Activated T-cell treated with anti-CD3 and anti-CD28 coated beads, Interleukin-2, amount 50 U/mL, for 72 hours (primary cell): ENCODE measurements around the gene DLGAP1. TPM values are rescaled to one million over a fixed set of nuclear protein-coding genes. Genes with fewer than 3 reads are reported as not detected.
"Not testable (repeated sequence)": the region's sequence is repeated elsewhere in the genome, so short reads cannot be mapped to it uniquely, and the experiment has no call there.

Experiments used
- ATAC-seq, 2 donors: fragments of 150-1000 bp; cut with Tn5 transposase; replicated peaks in 1 of 2; 2 replicates each; pipeline ENCODE4 v1.10.0; 2021; ENCODE audit warnings: moderate library complexity in 2 of 2, mild to moderate bottlenecking in 1 of 2
- DNase-seq, 2 donors: peaks; one replicate each; pipeline ENCODE4 v3.0.0; 2021 to 2022; ENCODE audit warnings: mixed read lengths in 1 of 2
- H3K27ac Mint-ChIP-seq: one replicate; pipeline ENCODE4 v1.8.0; 2022; ENCODE audit warnings: mild to moderate bottlenecking, moderate library complexity, mixed read lengths
- H3K27me3 Mint-ChIP-seq: one replicate; pipeline ENCODE4 v1.8.0; 2022; ENCODE audit warnings: low read depth, mixed read lengths
- H3K36me3 Mint-ChIP-seq, 2 donors: one replicate each; pipeline ENCODE4 v1.8.0; 2022; ENCODE audit warnings: mixed read lengths in 2 of 2, mild to moderate bottlenecking in 1 of 2; ENCODE audit not compliant: insufficient read depth in 2 of 2
- H3K4me1 Mint-ChIP-seq: one replicate; pipeline ENCODE4 v1.8.0; 2022; ENCODE audit warnings: low read depth, mixed read lengths
- H3K4me3 Mint-ChIP-seq, 2 donors: one replicate each; pipeline ENCODE4 v1.8.0; 2022; ENCODE audit warnings: mild to moderate bottlenecking in 2 of 2, mixed read lengths in 2 of 2, moderate library complexity in 2 of 2
- H3K9me3 Mint-ChIP-seq, 2 donors: one replicate each; pipeline ENCODE4 v1.8.0; 2022; ENCODE audit warnings: mixed read lengths in 2 of 2
- total RNA-seq, 2 donors: library from RNA; stranded (reverse); gene quantifications; one replicate each; pipeline ENCODE4 v1.2.3, GENCODE V29; 2022

Gene DLGAP1
- total RNA-seq, 2 donors from 2014 or later = 0.17 to 0.51 TPM

DNA sequence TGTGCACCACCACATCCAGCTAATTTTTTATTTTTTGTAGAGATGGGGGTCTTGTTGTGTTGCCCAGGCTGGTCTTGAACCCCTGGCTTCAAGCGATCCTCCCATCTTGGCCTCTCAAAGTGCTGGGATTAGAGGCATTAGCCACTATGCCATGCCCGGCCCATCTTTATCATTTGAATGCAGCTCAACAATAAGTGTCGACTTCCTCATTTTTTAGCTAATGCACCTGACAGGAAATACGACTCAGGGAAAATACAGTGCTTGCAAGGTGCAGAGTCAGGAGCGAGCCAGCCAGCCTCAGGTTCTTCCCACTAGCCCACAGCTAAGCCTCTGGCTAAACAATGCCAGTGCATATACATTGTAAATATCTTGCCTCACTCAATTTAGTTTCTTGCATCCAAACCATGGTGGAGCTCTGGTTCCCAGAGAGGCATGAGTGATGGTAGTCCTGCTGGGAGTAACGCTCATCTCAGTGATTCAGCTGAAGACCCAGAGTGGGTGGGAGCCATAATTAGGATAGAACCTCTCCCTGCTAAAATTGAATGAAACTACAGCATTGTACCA is 870.1 kb downstream of the DLGAP1 start:
- Mint-ChIP-seq H3K4me3 (no peak overlapping the region), H3K27me3 (no peaks in the 10 kb centered on the region), H3K9me3 (no peaks in the 10 kb centered on the region), H3K27ac (no peak overlapping the region), H3K36me3 (no peaks in the 10 kb centered on the region), H3K4me1 (peaks cover 53% of the 10 kb centered on the region)
- DNase-seq (no peak), ATAC-seq (no peak)

DNA sequence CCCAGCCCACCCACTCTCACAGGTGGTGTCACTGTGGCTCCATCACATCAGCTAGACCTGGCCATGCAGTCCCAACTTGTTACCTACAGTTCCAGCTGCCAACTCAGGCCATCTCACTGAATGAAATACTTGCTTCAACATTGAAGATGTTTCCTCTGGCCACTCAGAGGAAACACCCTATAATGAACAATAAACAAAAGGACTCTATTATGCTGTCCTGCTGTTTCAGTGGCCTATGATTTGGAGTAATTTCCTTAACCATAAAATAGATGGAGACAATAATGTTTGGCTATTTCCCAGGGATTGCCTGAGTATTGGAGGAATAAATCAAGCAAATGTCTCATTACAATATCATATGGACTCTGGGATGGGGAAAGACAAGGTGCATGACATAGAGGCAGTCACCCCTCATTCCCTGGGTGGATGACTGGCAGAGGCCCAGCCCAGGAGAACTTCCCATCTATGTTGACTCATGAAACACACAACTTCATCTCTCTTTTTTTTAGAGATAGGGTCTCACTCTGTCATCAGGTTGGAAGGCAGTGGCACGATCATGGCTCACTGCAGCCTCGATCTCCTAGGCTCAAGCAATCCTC is 870.7 kb downstream of the DLGAP1 start:
- Mint-ChIP-seq H3K9me3 (no peaks in the 10 kb centered on the region), H3K4me1 (peaks cover 57% of the 10 kb centered on the region), H3K4me3 (no peak overlapping the region), H3K36me3 (no peaks in the 10 kb centered on the region), H3K27me3 (no peaks in the 10 kb centered on the region), H3K27ac (no peak overlapping the region)
- DNase-seq = no peak
- no peak for ATAC-seq

DNA sequence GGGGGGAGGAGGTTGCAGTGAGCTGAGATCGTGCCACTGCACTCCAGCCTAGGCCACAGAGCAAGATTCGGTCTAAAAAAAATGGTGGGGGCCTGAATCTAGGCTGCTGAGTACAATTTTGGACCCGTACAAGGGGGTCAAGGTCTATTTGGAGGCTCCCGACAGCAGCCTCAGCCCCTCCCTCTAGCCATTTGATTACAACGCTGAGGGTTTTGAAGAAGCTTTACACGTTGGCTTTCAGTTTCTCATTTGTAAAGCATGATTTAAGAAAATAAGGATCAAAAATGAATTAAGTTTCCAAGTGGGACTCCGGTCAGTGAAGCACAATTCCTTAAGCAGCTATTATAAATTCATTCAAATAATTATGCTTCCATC is 871.2 kb downstream of the DLGAP1 start:
- no peaks in the 10 kb centered on the region for H3K9me3 Mint-ChIP-seq
- no peaks in the 10 kb centered on the region for H3K27me3 Mint-ChIP-seq
- H3K36me3 Mint-ChIP-seq = no peaks in the 10 kb centered on the region
- ATAC-seq (no peak), DNase-seq (no peak)
- H3K27ac Mint-ChIP-seq = no peak overlapping the region
- H3K4me1 Mint-ChIP-seq = peaks cover 62% of the 10 kb centered on the region
- H3K4me3 Mint-ChIP-seq = no peak overlapping the region

DNA sequence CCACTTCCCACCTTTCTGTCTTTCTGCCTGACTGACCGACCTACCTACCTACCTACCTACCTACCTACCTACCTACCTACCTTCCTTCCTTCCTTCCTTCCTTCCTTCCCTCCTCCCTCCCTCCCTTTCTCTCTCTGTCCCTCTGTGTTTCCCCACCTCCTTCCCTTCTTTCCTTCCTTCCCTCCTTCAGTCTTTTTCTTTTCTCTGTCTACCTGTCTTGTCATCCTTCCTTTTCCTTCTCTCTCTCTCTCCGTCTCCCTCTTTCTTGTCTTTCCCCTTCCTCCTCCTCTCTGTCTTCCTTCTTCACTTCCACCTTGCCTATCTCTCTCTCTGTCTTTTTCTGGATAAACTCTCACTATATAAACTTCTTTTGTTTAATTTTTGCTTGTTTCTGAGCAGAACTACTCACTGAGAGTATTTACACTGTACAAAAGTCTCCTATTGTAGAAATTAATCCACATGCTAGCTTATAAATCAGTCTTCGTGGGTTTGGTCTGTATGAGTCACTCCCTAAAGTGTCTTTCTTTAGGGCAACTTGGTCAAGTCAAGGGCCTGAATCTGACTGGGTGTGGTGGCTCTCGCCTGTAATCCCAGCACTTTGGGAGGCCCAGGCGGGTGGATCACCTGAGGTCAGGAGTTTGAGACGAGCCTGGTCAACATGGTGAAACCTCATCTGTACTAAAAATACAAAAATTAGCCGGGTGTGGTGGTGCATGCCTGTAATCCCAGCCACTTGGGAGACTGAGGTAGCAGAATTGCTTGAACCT is 871.8 kb downstream of the DLGAP1 start:
- not testable (repeated sequence) for H3K9me3 Mint-ChIP-seq, ATAC-seq, H3K4me3 Mint-ChIP-seq, H3K36me3 Mint-ChIP-seq, H3K27me3 Mint-ChIP-seq, DNase-seq
- Mint-ChIP-seq H3K27ac (peak overlapping the region; percentile 92), H3K4me1 (peaks cover 67% of the 10 kb centered on the region)

DNA sequence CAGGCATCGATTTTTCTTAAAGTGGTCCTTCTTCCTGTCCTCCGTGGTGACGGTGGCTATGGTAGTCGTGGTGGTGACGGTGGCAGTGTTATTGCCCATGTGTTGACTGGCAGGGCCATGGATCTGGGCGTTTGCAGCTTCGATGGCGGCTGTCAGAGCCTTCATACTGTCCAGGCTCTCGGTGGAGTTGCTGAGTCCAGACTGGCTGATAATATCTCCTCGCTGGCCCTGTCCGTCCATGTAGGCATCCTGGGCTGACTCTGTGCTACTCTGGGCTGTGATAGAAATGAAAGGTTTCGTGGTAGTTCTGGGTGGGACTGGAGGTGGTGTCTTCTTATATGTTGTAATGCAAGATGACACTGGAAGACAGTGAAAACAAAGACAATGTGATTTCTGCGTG is 873.2 kb downstream of the DLGAP1 start:
- peaks cover 61% of the 10 kb centered on the region for H3K4me1 Mint-ChIP-seq
- H3K36me3 Mint-ChIP-seq = no peaks in the 10 kb centered on the region
- no peak overlapping the region for H3K4me3 Mint-ChIP-seq
- H3K27ac Mint-ChIP-seq = no peak overlapping the region
- H3K9me3 Mint-ChIP-seq = no peaks in the 10 kb centered on the region
- no peaks in the 10 kb centered on the region for H3K27me3 Mint-ChIP-seq
- DNase-seq (no peak), ATAC-seq (no peak)

DNA sequence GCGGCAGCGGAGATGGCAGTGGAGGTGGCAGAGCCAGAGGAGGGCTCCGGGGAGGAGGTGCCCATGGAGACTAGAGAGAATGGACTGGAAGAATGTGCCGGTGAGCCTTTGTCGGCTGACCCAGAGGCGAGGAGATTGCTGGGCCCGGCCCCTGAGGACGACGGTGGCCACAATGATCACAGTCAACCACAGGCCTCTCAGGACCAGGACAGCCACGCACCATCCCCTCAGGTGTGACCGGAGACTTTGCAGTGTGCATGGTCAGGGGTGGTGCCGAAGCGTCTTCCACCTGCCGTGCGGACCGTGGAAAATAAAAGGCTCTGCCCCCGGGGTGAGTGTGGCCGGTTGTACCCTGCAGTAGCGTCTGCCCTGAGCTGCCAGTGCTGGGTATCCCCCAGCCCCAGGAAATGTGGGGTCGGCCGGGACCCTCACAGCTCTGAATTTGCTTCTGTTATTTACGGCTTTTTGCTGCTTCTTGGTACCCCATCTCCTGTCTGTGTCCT is 874.5 kb downstream of the DLGAP1 start:
- not testable (repeated sequence) for H3K9me3 Mint-ChIP-seq, DNase-seq, H3K36me3 Mint-ChIP-seq, H3K27me3 Mint-ChIP-seq, H3K4me3 Mint-ChIP-seq, H3K27ac Mint-ChIP-seq, ATAC-seq
- peaks cover 48% of the 10 kb centered on the region for H3K4me1 Mint-ChIP-seq

DNA sequence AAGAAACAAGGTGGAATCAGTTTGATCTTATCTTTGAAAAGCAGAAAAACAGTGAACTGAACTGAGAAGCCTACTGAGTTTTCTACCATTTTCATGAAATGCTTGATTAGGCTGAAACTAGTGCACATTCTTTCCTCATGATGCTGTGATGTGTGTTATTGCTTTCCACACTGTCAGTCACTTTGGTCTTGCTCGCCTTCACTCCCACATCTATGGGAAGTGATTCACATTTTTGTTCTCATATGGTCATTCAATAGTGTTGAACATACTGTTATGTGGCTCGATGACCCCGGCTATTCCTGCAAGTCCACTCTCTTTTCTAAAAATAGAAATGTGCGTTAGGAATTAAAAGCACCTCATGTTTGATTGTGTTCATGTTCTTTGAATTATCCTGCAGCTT is 875.4 kb downstream of the DLGAP1 start:
- Mint-ChIP-seq H3K4me1 (peaks cover 39% of the 10 kb centered on the region), H3K27ac (no peak overlapping the region)
- ATAC-seq = no peak

GRCh38 chr18:3578621-3579020 is 876.5 kb downstream of the DLGAP1 start:
- no peaks in the 10 kb centered on the region for H3K9me3 Mint-ChIP-seq
- H3K27me3 Mint-ChIP-seq = no peaks in the 10 kb centered on the region
- DNase-seq = peak in 1 of 2 donors; percentile 21
- H3K27ac Mint-ChIP-seq = no peak overlapping the region
- no peaks in the 10 kb centered on the region for H3K36me3 Mint-ChIP-seq
- H3K4me3 Mint-ChIP-seq = no peak overlapping the region
- peak; percentile 90 to 94 for ATAC-seq
- peaks cover 28% of the 10 kb centered on the region for H3K4me1 Mint-ChIP-seq

More for the DNA sequence above, 875.4 kb downstream of the DLGAP1 start:
- no peak overlapping the region for H3K4me3 Mint-ChIP-seq
- H3K27me3 Mint-ChIP-seq = no peaks in the 10 kb centered on the region
- no peak for DNase-seq
- H3K9me3 Mint-ChIP-seq = no peaks in the 10 kb centered on the region
- no peaks in the 10 kb centered on the region for H3K36me3 Mint-ChIP-seq

DNA sequence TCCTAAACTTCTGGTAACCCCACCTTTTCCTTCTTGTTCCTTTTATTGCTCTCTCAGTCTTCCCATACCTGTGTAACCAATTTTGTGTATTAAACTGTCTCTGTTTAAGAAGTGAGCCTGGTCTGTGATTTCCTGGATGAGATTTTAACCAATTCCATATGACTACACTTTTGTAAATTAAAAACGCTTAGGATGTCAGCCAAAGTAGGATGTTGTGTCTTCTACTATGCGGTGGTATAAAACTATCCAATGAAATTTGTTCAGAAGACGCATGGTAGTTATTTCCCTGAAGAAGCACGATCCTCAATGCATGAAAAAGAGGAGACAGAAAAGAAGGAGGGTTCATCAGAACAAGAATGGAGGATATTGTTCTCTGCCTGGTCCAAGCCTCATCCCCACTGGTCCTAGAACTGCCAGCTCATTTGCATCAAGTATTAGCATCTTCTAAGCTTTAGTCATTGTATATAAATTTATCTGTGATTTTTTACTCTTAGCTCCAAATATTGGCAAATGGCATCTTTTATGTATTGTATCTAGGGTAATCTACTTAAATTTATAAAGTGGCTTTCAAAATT is 877.7 kb downstream of the DLGAP1 start:
- Mint-ChIP-seq H3K27me3 (no peaks in the 10 kb centered on the region), H3K9me3 (no peaks in the 10 kb centered on the region), H3K27ac (no peak overlapping the region), H3K36me3 (no peaks in the 10 kb centered on the region), H3K4me3 (no peak overlapping the region), H3K4me1 (peaks cover 20% of the 10 kb centered on the region)
- DNase-seq (no peak), ATAC-seq (no peak)

DNA sequence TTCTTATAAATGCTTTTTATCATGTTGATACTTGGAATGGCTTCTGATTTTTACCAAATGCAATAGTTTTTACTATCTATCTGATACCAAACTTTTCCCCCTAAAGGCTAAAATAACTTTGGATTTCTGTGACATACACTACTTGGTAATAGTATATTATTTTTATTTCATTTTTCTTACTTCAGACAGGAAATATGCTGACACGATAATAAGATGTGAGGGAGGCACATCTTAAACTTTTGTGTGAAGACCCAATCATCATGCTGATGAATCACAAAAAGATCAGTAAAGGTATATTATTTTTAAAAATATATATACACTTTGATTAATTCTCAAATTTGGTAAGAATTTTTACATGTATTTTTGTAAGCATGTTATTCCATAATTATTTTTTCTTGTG is 882.3 kb downstream of the DLGAP1 start:
- H3K27me3 Mint-ChIP-seq = no peaks in the 10 kb centered on the region
- H3K27ac Mint-ChIP-seq = no peak overlapping the region
- no peak overlapping the region for H3K4me3 Mint-ChIP-seq
- H3K36me3 Mint-ChIP-seq = no peaks in the 10 kb centered on the region
- H3K4me1 Mint-ChIP-seq = peaks cover under 1% of the 10 kb centered on the region
- H3K9me3 Mint-ChIP-seq = no peaks in the 10 kb centered on the region
- ATAC-seq = no peak
- no peak for DNase-seq

DNA sequence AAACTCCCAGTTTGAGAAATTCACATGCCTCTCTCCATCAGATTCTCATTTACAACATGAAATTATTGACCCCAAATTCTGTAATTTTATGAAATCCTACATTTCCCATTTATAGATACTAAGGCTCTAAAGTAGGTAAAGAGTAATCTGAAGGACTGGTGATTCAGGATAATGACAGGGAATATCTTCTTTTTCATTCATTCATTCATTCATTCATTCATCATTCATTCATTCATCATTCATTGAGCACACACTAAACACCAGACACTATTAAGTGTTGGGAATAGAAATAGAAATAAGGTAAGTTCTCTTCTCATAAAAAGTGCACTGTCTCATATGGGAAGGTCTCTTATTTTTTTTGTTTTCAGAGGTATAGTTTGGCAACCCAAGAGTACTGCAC is 888.3 kb downstream of the DLGAP1 start:
- Mint-ChIP-seq H3K27me3 (no peaks in the 10 kb centered on the region), H3K9me3 (peaks cover 0 to 2% of the 10 kb centered on the region in 2 donors), H3K36me3 (peaks cover 2% of the 10 kb centered on the region in 2 donors), H3K27ac (no peak overlapping the region), H3K4me3 (no peak overlapping the region), H3K4me1 (no peaks in the 10 kb centered on the region)
- ATAC-seq (no peak), DNase-seq (no peak)

- H3K36me3 Mint-ChIP-seq = peaks cover 2% of the 10 kb centered on the region in 2 donors
- no peak overlapping the region for H3K4me3 Mint-ChIP-seq
- peaks cover 4% of the 10 kb centered on the region for H3K27me3 Mint-ChIP-seq
- DNase-seq = no peak
- no peak overlapping the region for H3K27ac Mint-ChIP-seq
- H3K4me1 Mint-ChIP-seq = no peaks in the 10 kb centered on the region
- no peak for ATAC-seq
- peaks cover 0 to 2% of the 10 kb centered on the region in 2 donors for H3K9me3 Mint-ChIP-seq
Observed at GRCh38 chr18:3560755-3561154, 894.4 kb downstream of the DLGAP1 start.

GRCh38 chr18:3554811-3555427 is 900.2 kb downstream of the DLGAP1 start:
- H3K9me3 Mint-ChIP-seq = no peaks in the 10 kb centered on the region
- no peaks in the 10 kb centered on the region for H3K36me3 Mint-ChIP-seq
- H3K27me3 Mint-ChIP-seq = peaks cover 4% of the 10 kb centered on the region
- H3K27ac Mint-ChIP-seq = peak overlapping the region; percentile 75
- no peak for DNase-seq
- H3K4me3 Mint-ChIP-seq = no peak overlapping the region
- no peaks in the 10 kb centered on the region for H3K4me1 Mint-ChIP-seq
- no peak for ATAC-seq
